ENCODE data around the gene MTA1. TPM values are rescaled to one million over a fixed set of nuclear protein-coding genes. Genes with fewer than 3 reads are reported as not detected.

The MTA1 gene
- total and polyA plus RNA-seq, 11 donors = 71.8 to 191 (median 109) TPM

GRCh38 chr14:105384041-105384557 lies 35.5 kb upstream of the MTA1 start:
- H3K36me3 ChIP-seq = peaks cover 0 to 87% (median 50%) of the 10 kb centered on the region in 9 donors
- ATAC-seq = no peak
- peak in 2 of 5 donors; percentile 16 to 58 for DNase-seq
- H3K27me3 ChIP-seq = no peaks in the 10 kb centered on the region
- intact Hi-C loops (cut with DNase I) = no loop called here
- no peaks in the 10 kb centered on the region for H3K9me3 ChIP-seq
- WGBS, 4 donors = 95 to 96% (median 95%) methylated on average over 21 to 23 of the region's 23 CpGs
- no peak overlapping the region for H3K27ac ChIP-seq
- peaks cover 0 to 20% (median 0%) of the 10 kb centered on the region in 12 donors for H3K4me1 ChIP-seq
- no peak overlapping the region for H3K4me3 ChIP-seq
- no peak for TF ChIP-seq CTCF (IDR thresholded peaks at IDR 0.05)
- no peak for TF ChIP-seq POLR2A (IDR thresholded peaks at IDR 0.05)

- TF ChIP-seq CTCF (IDR thresholded peaks at IDR 0.05) = no peak
- TF ChIP-seq POLR2A (IDR thresholded peaks at IDR 0.05) = no peak
- Histone ChIP-seq H3K27ac (no peak overlapping the region), H3K36me3 (peaks cover 0 to 85% (median 50%) of the 10 kb centered on the region in 9 donors), H3K9me3 (no peaks in the 10 kb centered on the region), H3K4me1 (peaks cover 0 to 27% (median 0%) of the 10 kb centered on the region in 12 donors), H3K27me3 (no peaks in the 10 kb centered on the region), H3K4me3 (no peak overlapping the region)
- 94 to 98% (median 96%) methylated on average over 21 to 29 of the region's 29 CpGs for WGBS, 4 donors
- intact Hi-C loops (cut with DNase I) = no loop called here
- ATAC-seq (no peak), DNase-seq (peak in 2 of 5 donors; percentile 16 to 40)
These were observed 34.9 kb upstream of the MTA1 start for GRCh38 chr14:105384605-105385321.

GRCh38 chr14:105385322-105385637 lies 34.3 kb upstream of the MTA1 start:
- Histone ChIP-seq H3K27me3 (no peaks in the 10 kb centered on the region), H3K4me3 (no peak overlapping the region), H3K27ac (peak overlapping the region in 1 of 12 donors; percentile 18), H3K9me3 (no peaks in the 10 kb centered on the region), H3K4me1 (peaks cover 0 to 32% (median 0%) of the 10 kb centered on the region in 12 donors), H3K36me3 (peaks cover 0 to 80% (median 47%) of the 10 kb centered on the region in 9 donors)
- 92 to 96% (median 95%) methylated on average over 11 to 19 of the region's 19 CpGs for WGBS, 4 donors
- DNase-seq (peak in 3 of 5 donors; percentile 15 to 46 (median 21)), ATAC-seq (no peak)
- intact Hi-C loops (cut with DNase I) = no loop called here
- TF ChIP-seq POLR2A (IDR thresholded peaks at IDR 0.05) (no peak), CTCF (IDR thresholded peaks at IDR 0.05) (no peak)

GRCh38 chr14:105385698-105386365 lies 33.8 kb upstream of the MTA1 start:
- DNase-seq (peak in 4 of 5 donors; percentile 32 to 67 (median 58)), ATAC-seq (peak in 1 of 4 donors; percentile 25)
- H3K4me1 ChIP-seq = peaks cover 0 to 38% (median 0%) of the 10 kb centered on the region in 12 donors
- no peaks in the 10 kb centered on the region for H3K27me3 ChIP-seq
- TF ChIP-seq CTCF (IDR thresholded peaks at IDR 0.05) (no peak), POLR2A (IDR thresholded peaks at IDR 0.05) (no peak)
- peak overlapping the region in 1 of 12 donors; percentile 18 for H3K27ac ChIP-seq
- intact Hi-C loops (cut with DNase I) = no loop called here
- WGBS, 4 donors = 87 to 92% (median 91%) methylated on average over 21 to 22 of the region's 22 CpGs
- no peak overlapping the region for H3K4me3 ChIP-seq
- H3K36me3 ChIP-seq = peaks cover 0 to 75% (median 47%) of the 10 kb centered on the region in 9 donors
- H3K9me3 ChIP-seq = no peaks in the 10 kb centered on the region

All from heart left ventricle (tissue), 16 donors.